Pancreas (tissue), 10 donors: ENCODE measurements around the gene PKNOX2. TPM values are rescaled to one million over a fixed set of nuclear protein-coding genes. Genes with fewer than 3 reads are reported as not detected.

Experiments used
- ATAC-seq, 4 donors: fragments of 200-7000 bp; cut with Tn5 transposase; one replicate each; pipeline versions ENCODE4 v1.8.0 to v1.9.1; 2020; ENCODE audit warnings: mild to moderate bottlenecking in 4 of 4, moderate library complexity in 4 of 4
- DNase-seq, 6 donors: peaks; one replicate each; pipeline ENCODE4 v3.0.0-alpha.2; 2020
- FAIRE-seq: peaks from 2 replicates; lab custom pipeline; 2012; peaks lifted over from hg19 to GRCh38; lab: Jason Lieb, UNC
- H3K27ac ChIP-seq, 4 donors: fragments of 200-600 bp; sonication (generic); 1 replicate in 3 of 4; 2 replicates in 1 of 4; pipeline versions ENCODE4 v1.5.0 to v1.8.0; 2020
- H3K27me3 ChIP-seq, 4 donors: fragments of 200-600 bp; one replicate each; pipeline ENCODE4 v1.8.0; 2021
- H3K36me3 ChIP-seq, 3 donors: fragments of 200-600 bp; sonication (generic) in 1 of 3; one replicate each; pipeline versions ENCODE4 v1.5.0 to v1.8.0; 2020 to 2021
- H3K4me1 ChIP-seq, 3 donors: fragments of 200-600 bp; one replicate each; pipeline ENCODE4 v1.8.0; 2021
- H3K4me3 ChIP-seq, 4 donors: fragments of 200-600 bp; sonication (generic) in 2 of 4; one replicate each; pipeline versions ENCODE4 v1.5.0 to v1.8.0; 2020 to 2021
- H3K9me3 ChIP-seq, 4 donors: fragments of 200-600 bp; one replicate each; pipeline ENCODE4 v1.8.0; 2021
- CTCF ChIP-seq, 4 donors: fragments of 200-600 bp; sonication (generic) in 3 of 4; IDR thresholded peaks; one replicate each; pipeline versions ENCODE4 v1.5.0 to v1.8.0; 2021; ENCODE audit warnings: antibody characterized with exemption in 4 of 4
- WGBS, 2 donors: extraction: QIAGEN DNeasy Blood & Tissue Kit; methylation state at CpG; one replicate each; pipeline ENCODE4 v1.1.7; 2013; 5-methylcytosine and 5-hydroxymethylcytosine counted together
- intact Hi-C, 3 donors: fragments of 100-400 bp; cut with DNase I; formaldehyde crosslinking; loops; one replicate each; pipeline versions ENCODE4 v1.11.1 to v1.14.2; 2022
- polyA plus RNA-seq, 2 donors: library from polyadenylated mRNA; stranded (reverse); fragments of 200-250 nt; gene quantifications; one replicate each; pipeline ENCODE4 v1.2.3, GENCODE V29; 2013
- total RNA-seq, 6 donors: library from RNA; stranded (reverse); fragmentation: NEBNext Ultra II Directional in 4 of 6; extraction: Animal tissue kit (Norgen Biotek cat#: 25700) in 4 of 6; gene quantifications; one replicate each; pipeline versions ENCODE4 v1.2.1 to v1.2.4, GENCODE V29; 2021 to 2023
- donor health status: healthy with polysubstance abuse.
- donor health status: DM: no; HTN: no; CAD: no; lungs with moderate emphysema.
- donor health status: DM: no; HTN: no; CAD: no.
- donor health status: control.
- donor health status: control.
- donor health status: Bipolar disorder and iron deficiency.
- donor health status: DM: yes; HTN: yes; CAD: no.
- donor health status: DM: no; HTN: no; CAD: no.
- donor health status: DM: no; HTN: no; CAD: no.
- donor health status: DM: yes; HTN: yes; CAD: no.

Gene PKNOX2
- total and polyA plus RNA-seq, 8 donors: 3.4 to 8.1 (median 5.8) TPM

GRCh38 chr11:125270106-125270505 is 105.6 kb downstream of the PKNOX2 start:
- no peaks in the 10 kb centered on the region for H3K9me3 ChIP-seq
- no peaks in the 10 kb centered on the region for H3K27me3 ChIP-seq
- H3K4me3 ChIP-seq: no peak overlapping the region
- no peak for FAIRE-seq
- intact Hi-C loops: no loop called here
- peaks cover 0 to under 1% (median 0%) of the 10 kb centered on the region in 3 donors for H3K4me1 ChIP-seq
- no peak for TF ChIP-seq CTCF (IDR thresholded peaks at IDR 0.05)
- WGBS, 2 donors: 79 to 80% methylated on average over 3 of the region's 3 CpGs
- no peak for ATAC-seq
- H3K27ac ChIP-seq: no peak overlapping the region
- no peaks in the 10 kb centered on the region for H3K36me3 ChIP-seq
- no peak for DNase-seq

GRCh38 chr11:125270711-125271110 is 106.2 kb downstream of the PKNOX2 start:
- DNase-seq: no peak
- no peaks in the 10 kb centered on the region for H3K9me3 ChIP-seq
- no peak overlapping the region for H3K4me3 ChIP-seq
- peaks cover 1 to 6% (median 5%) of the 10 kb centered on the region in 3 donors for H3K4me1 ChIP-seq
- no peak for TF ChIP-seq CTCF (IDR thresholded peaks at IDR 0.05)
- no peak for ATAC-seq
- intact Hi-C loops: no loop called here
- FAIRE-seq: no peak
- H3K27me3 ChIP-seq: no peaks in the 10 kb centered on the region
- H3K27ac ChIP-seq: no peak overlapping the region
- no peaks in the 10 kb centered on the region for H3K36me3 ChIP-seq
- 86 to 91% methylated on average over 2 of the region's 2 CpGs for WGBS, 2 donors

- no peak for ATAC-seq
- Histone ChIP-seq H3K4me3 (no peak overlapping the region), H3K27ac (no peak overlapping the region), H3K4me1 (peaks cover 10 to 13% (median 10%) of the 10 kb centered on the region in 3 donors), H3K9me3 (no peaks in the 10 kb centered on the region), H3K36me3 (no peaks in the 10 kb centered on the region), H3K27me3 (no peaks in the 10 kb centered on the region)
- 90% methylated on average over 6 of the region's 6 CpGs for WGBS, 2 donors
- intact Hi-C loops: no loop called here
- TF ChIP-seq CTCF (IDR thresholded peaks at IDR 0.05): no peak
- FAIRE-seq: no peak
- no peak for DNase-seq
Measured at GRCh38 chr11:125271483-125272091, 107.0 kb downstream of the PKNOX2 start.

GRCh38 chr11:125272092-125272491 is 107.5 kb downstream of the PKNOX2 start:
- no peak for TF ChIP-seq CTCF (IDR thresholded peaks at IDR 0.05)
- WGBS, 2 donors: 81 to 94% methylated on average over 3 of the region's 3 CpGs
- no peaks in the 10 kb centered on the region for H3K27me3 ChIP-seq
- intact Hi-C loops: no loop called here
- H3K4me1 ChIP-seq: peaks cover 10 to 13% (median 11%) of the 10 kb centered on the region in 3 donors
- no peak for DNase-seq
- H3K27ac ChIP-seq: no peak overlapping the region
- no peaks in the 10 kb centered on the region for H3K9me3 ChIP-seq
- FAIRE-seq: no peak
- no peak overlapping the region for H3K4me3 ChIP-seq
- no peaks in the 10 kb centered on the region for H3K36me3 ChIP-seq
- no peak for ATAC-seq

- DNase-seq: no peak
- WGBS, 2 donors: 93 to 96% methylated on average over 10 of the region's 10 CpGs
- Histone ChIP-seq H3K9me3 (no peaks in the 10 kb centered on the region), H3K27me3 (no peaks in the 10 kb centered on the region), H3K36me3 (no peaks in the 10 kb centered on the region), H3K4me1 (peaks cover 10 to 13% (median 11%) of the 10 kb centered on the region in 3 donors), H3K27ac (no peak overlapping the region), H3K4me3 (no peak overlapping the region)
- TF ChIP-seq CTCF (IDR thresholded peaks at IDR 0.05): no peak
- ATAC-seq: no peak
- intact Hi-C loops: no loop called here
- FAIRE-seq: no peak
Measured at GRCh38 chr11:125272821-125273220, 108.3 kb downstream of the PKNOX2 start.
